Right ventricle myocardium superior (tissue), 1 donor: ENCODE results near the gene SCNN1B. TPM values are rescaled to one million over a fixed set of nuclear protein-coding genes. Genes with fewer than 3 reads are reported as not detected.

ENCODE experiments used
- ATAC-seq: fragments of 200-7000 bp; cut with Tn5 transposase; one replicate; pipeline ENCODE4 v1.9.1; 2020; ENCODE audit warnings: mild to moderate bottlenecking; ENCODE audit not compliant: poor library complexity
- DNase-seq: peaks from one replicate; pipeline ENCODE4 v3.0.0-alpha.2; 2020
- intact Hi-C: fragments of 100-400 bp; cut with DNase I; formaldehyde crosslinking; loops from one replicate; pipeline ENCODE4 v1.11.2; 2022
- total RNA-seq: library from RNA; stranded (reverse); fragmentation: NEBNext Ultra II Directional; extraction: Animal tissue kit (Norgen Biotek cat#: 25700); gene quantifications from one replicate; pipeline ENCODE4 v1.2.1, GENCODE V29; 2021
- donor health status: DM: no; HTN: yes; CAD: no; lungs with severe emphysema.

SCNN1B gene
- total RNA-seq, 1 donor from 2014 or later, result not detected

GRCh38 chr16:23410176-23410575 lies 108.1 kb downstream of the SCNN1B start:
- ATAC-seq (no peak), DNase-seq (no peak)
- intact Hi-C loops, result no loop called here

DNA sequence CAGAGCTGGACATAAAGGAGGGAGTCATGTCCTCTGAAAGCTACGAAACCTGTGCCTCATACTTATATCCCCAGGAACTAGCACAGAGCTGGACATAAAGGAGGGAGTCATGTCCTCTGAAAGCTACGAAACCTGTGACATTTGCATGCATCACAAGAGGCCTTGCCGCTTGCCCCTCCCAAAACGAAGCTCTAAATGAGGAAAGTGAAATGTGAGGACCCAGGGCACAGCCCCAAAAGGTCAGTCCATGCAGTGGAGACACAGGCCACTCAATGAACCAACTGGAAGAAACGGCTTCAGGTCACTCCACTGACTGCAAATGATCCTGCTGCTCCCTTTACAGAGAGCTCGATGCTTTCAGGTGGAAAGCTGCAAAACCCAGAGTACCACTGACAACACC lies 112.6 kb downstream of the SCNN1B start:
- intact Hi-C loops, result no loop called here
- DNase-seq, result no peak
- ATAC-seq, result no peak

GRCh38 chr16:23416816-23417215 lies 114.7 kb downstream of the SCNN1B start:
- DNase-seq (no peak), ATAC-seq (no peak)
- intact Hi-C loops, result no loop called here

DNA sequence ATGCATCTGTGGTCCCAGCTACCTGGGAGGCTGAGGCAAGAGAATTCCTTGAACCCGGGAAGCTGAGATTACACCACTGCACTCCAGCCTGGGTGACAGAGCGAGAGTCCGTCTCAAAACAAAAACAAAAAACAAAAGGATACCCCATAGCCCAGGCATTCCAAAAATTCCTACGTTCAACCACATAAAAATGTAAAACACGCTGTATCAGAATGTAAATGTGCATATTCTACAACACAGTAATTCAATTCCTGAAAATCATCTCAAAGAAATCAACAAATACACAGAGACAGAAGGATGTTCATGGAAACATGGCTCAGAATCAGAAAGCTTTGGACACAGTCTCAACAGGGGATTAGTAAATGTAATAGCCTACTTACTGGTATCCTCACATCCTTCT lies 117.9 kb downstream of the SCNN1B start:
- no peak for ATAC-seq
- no peak for DNase-seq
- intact Hi-C loops, result no loop called here

- intact Hi-C loops, result no loop called here
- DNase-seq (peak; percentile 62), ATAC-seq (peak; percentile 93)
Observed at GRCh38 chr16:23423496-23424049, 121.5 kb downstream of the SCNN1B start.

- intact Hi-C loops, result no loop called here
- no peak for ATAC-seq
- DNase-seq, result no peak
Observed at GRCh38 chr16:23424292-23424958, 122.3 kb downstream of the SCNN1B start.

GRCh38 chr16:23428351-23428750 lies 126.2 kb downstream of the SCNN1B start:
- intact Hi-C loops, result no loop called here
- ATAC-seq, result no peak
- no peak for DNase-seq

Other genes starting within 250 kb of the SCNN1B start
- 25.7 TPM for gene USP31, start 152.8 kb upstream of the SCNN1B start, total RNA-seq
- 0.13 TPM for gene SCNN1G, start 119.6 kb upstream of the SCNN1B start, total RNA-seq
- gene COG7, start 150.9 kb downstream of the SCNN1B start, total RNA-seq, result 11.5 TPM
- gene GGA2, start 208.2 kb downstream of the SCNN1B start, total RNA-seq, result 50.3 TPM